ENCODE data around the gene GULP1.

The GULP1 gene

GRCh38 chr2:188628989-188629752, 337.5 kb downstream of the GULP1 start:
- TF ChIP-seq EZH2 (IDR thresholded peaks at IDR 0.05; ENCODE audit: borderline replicate concordance, low read depth, low read length, severe bottlenecking) (no peak), CTCF (IDR thresholded peaks at IDR 0.05; ENCODE audit: borderline replicate concordance, extremely low read depth, low read length, poor library complexity, severe bottlenecking) (no peak)
- Histone ChIP-seq H2AFZ (ENCODE audit: low read depth, low read length) (no peak overlapping the region), H3K4me2 (ENCODE audit: insufficient read depth, low read length) (no peak overlapping the region), H3K79me2 (ENCODE audit: insufficient read depth, low read length) (no peaks in the 10 kb centered on the region), H3K27ac (ENCODE audit: low read length) (no peak overlapping the region), H3K9ac (ENCODE audit: low read depth, low read length) (no peak overlapping the region), H3K9me3 (ENCODE audit: insufficient read depth, low read length, severe bottlenecking) (no peaks in the 10 kb centered on the region), H4K20me1 (ENCODE audit: insufficient read depth, low read length) (no peaks in the 10 kb centered on the region), H3K27me3 (ENCODE audit: insufficient read depth, low read length, poor library complexity) (no peaks in the 10 kb centered on the region), H3K36me3 (ENCODE audit: insufficient read depth, low read length) (no peaks in the 10 kb centered on the region), H3K4me1 (ENCODE audit: insufficient read depth, low read length) (peaks cover 10% of the 10 kb centered on the region; the same call in 1 of the 2 replicates), H3K4me3 (ENCODE audit: low read depth in 1 of 2, low read length in 2 of 2) (no peak overlapping the region)
- DNase-seq (no peak), ATAC-seq (ENCODE audit: insufficient read depth, low read depth) (no peak)

DNA sequence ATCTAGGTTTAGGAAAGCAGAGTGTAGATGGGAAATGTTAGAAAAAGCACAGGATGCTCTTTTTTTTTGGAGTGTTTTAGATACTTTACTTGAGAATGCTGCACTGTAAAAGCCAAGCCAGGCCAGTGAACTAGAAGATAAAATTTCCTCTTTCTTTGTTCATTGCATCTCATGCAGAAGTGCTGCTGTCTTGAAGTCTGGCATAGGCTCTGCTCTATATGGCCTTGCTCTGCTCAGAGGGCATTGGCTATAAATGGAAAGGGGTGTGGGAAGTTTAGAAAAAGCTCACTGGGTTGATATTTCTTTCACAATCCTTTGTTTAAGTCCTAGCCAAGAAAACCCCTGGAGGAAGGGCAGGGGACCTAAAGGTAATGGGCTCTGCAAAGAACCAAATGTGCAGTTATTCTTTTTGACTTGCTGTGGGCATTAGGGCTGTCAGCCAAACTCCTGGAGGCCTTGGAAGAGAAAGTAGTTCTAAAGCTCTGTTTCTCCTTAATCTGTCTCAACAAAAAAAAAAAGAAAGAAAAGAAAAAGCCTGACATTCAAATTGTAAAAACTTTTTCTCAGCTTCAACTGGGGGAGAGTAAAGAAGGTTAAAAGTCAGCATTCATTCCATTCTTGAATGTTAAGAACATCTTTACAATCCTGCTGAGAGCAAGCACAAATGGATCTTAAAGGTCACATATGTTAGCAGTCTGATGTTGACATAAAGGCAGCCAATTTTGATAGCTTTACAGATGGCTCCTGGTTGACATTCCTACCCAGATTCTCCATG, 338.3 kb downstream of the GULP1 start:
- H3K4me3 ChIP-seq (ENCODE audit: low read depth in 1 of 2, low read length in 2 of 2), result no peak overlapping the region
- H3K27ac ChIP-seq (ENCODE audit: low read length), result no peak overlapping the region
- ATAC-seq (ENCODE audit: insufficient read depth, low read depth), result no peak
- peaks cover 2% of the 10 kb centered on the region; the same call in 1 of the 2 replicates for H3K4me1 ChIP-seq (ENCODE audit: insufficient read depth, low read length)
- no peak overlapping the region for H3K9ac ChIP-seq (ENCODE audit: low read depth, low read length)
- no peaks in the 10 kb centered on the region for H4K20me1 ChIP-seq (ENCODE audit: insufficient read depth, low read length)
- H2AFZ ChIP-seq (ENCODE audit: low read depth, low read length), result no peak overlapping the region
- no peaks in the 10 kb centered on the region for H3K36me3 ChIP-seq (ENCODE audit: insufficient read depth, low read length)
- TF ChIP-seq CTCF (IDR thresholded peaks at IDR 0.05; ENCODE audit: borderline replicate concordance, extremely low read depth, low read length, poor library complexity, severe bottlenecking) (no peak), EZH2 (IDR thresholded peaks at IDR 0.05; ENCODE audit: borderline replicate concordance, low read depth, low read length, severe bottlenecking) (no peak)
- no peaks in the 10 kb centered on the region for H3K9me3 ChIP-seq (ENCODE audit: insufficient read depth, low read length, severe bottlenecking)
- no peak overlapping the region for H3K4me2 ChIP-seq (ENCODE audit: insufficient read depth, low read length)
- DNase-seq, result no peak
- H3K27me3 ChIP-seq (ENCODE audit: insufficient read depth, low read length, poor library complexity), result no peaks in the 10 kb centered on the region
- no peaks in the 10 kb centered on the region for H3K79me2 ChIP-seq (ENCODE audit: insufficient read depth, low read length)

DNA sequence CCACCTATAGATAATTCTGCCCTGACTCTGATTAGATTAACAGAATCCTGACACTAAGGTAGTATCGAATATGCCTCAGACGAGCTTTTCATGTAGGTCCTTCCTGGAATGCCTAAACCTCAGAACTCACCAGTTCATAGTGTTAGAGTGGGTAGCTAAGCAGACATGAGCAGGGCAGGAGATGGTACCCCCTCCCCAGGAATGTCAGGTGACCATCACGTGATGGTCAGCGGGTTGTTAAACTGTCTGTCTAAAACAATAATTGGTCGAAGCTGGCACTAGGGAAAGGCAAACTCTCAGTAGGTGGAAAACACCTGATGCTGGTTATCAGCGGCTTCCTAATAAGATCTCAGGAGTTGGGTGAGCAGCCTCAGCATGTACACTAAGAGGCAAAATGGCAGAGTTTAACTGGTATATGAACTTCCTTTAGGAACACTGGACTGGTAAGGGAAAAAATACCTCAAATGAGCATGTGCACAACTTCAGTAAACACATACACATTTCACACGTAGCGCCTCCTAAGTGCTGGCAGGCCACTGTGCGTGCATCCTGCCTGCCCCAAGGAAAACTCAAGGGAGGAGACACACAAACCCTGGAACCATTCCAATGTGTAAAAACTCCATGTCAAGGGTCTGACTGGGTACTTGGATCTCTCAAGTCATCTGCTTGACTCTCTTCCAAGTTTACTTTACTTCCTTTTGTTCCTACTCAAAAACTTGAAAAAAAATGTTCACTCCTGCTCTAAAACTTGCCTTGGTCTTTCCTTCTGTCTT, 339.5 kb downstream of the GULP1 start:
- Histone ChIP-seq H4K20me1 (ENCODE audit: insufficient read depth, low read length) (no peaks in the 10 kb centered on the region), H3K79me2 (ENCODE audit: insufficient read depth, low read length) (no peaks in the 10 kb centered on the region), H3K27ac (ENCODE audit: low read length) (no peak overlapping the region), H3K4me2 (ENCODE audit: insufficient read depth, low read length) (no peak overlapping the region), H3K27me3 (ENCODE audit: insufficient read depth, low read length, poor library complexity) (no peaks in the 10 kb centered on the region), H3K36me3 (ENCODE audit: insufficient read depth, low read length) (no peaks in the 10 kb centered on the region), H2AFZ (ENCODE audit: low read depth, low read length) (no peak overlapping the region), H3K9me3 (ENCODE audit: insufficient read depth, low read length, severe bottlenecking) (no peaks in the 10 kb centered on the region), H3K9ac (ENCODE audit: low read depth, low read length) (no peak overlapping the region), H3K4me1 (ENCODE audit: insufficient read depth, low read length) (no peaks in the 10 kb centered on the region), H3K4me3 (ENCODE audit: low read depth in 1 of 2, low read length in 2 of 2) (no peak overlapping the region)
- TF ChIP-seq CTCF (IDR thresholded peaks at IDR 0.05; ENCODE audit: borderline replicate concordance, extremely low read depth, low read length, poor library complexity, severe bottlenecking), result no peak
- no peak for ATAC-seq (ENCODE audit: insufficient read depth, low read depth)
- no peak for DNase-seq

Measured in DND-41 (cell line).